GM12878 (cell line): ENCODE measurements around the gene SLC1A2. TPM values are rescaled to one million over a fixed set of nuclear protein-coding genes. Genes with fewer than 3 reads are reported as not detected.

Source experiments
- ATAC-seq: fragments of 200-7000 bp; cut with Tn5 transposase; 3 replicates; pipeline ENCODE4 v1.9.1; 2020; ENCODE audit warnings: mild to moderate bottlenecking, moderate library complexity
- BruUV-seq: library from RNA; stranded (reverse); fragments of 400-500 nt; replicated peaks from 2 replicates; lab custom pipeline; 2021; lab: Mats Ljungman, UMichigan
- CTCF ChIA-PET: fragments of 300-600 bp; sonication (Branson Sonifier 250); formaldehyde crosslinking; extraction: SDS; loops from one replicate; lab custom pipeline; 2021; ENCODE audit warnings: inconsistent platforms; lab: Yijun Ruan, JAX
- POLR2A ChIA-PET: fragments of 350-600 bp; formaldehyde crosslinking; extraction: SDS; loops from one replicate; lab custom pipeline; 2021; ENCODE audit warnings: inconsistent platforms; lab: Charles Lee
- RAD21 ChIA-PET: fragments of 300-600 bp; sonication (Branson Sonifier 250); formaldehyde crosslinking; loops from one replicate; lab custom pipeline; 2023; ENCODE audit warnings: antibody characterized with exemption; ENCODE audit not compliant: unreplicated experiment; lab: Charles Lee
- SMC1A ChIA-PET: fragments of 300-600 bp; sonication (Branson Sonifier 250); formaldehyde crosslinking; loops from one replicate; lab custom pipeline; 2023; ENCODE audit not compliant: unreplicated experiment, uncharacterized antibody; lab: Charles Lee
- DNase-seq: peaks from one replicate; pipeline ENCODE4 v3.0.0-alpha.2; 2011; ENCODE audit warnings: low read depth, low spot score
- FAIRE-seq: peaks from 3 replicates; lab custom pipeline; 2011; peaks lifted over from hg19 to GRCh38; lab: Jason Lieb, UNC
- H2AFZ ChIP-seq: 2 replicates; pipeline ENCODE4 v1.6.0; 2011; ENCODE audit warnings: low read depth, low read length, control low read depth; ENCODE audit not compliant: control insufficient read depth
- H3K27ac ChIP-seq: 2 replicates; pipeline ENCODE4 v1.5.1; 2011; ENCODE audit warnings: control low read depth; ENCODE audit not compliant: control insufficient read depth, insufficient read depth
- H3K27me3 ChIP-seq, 2 experiments: replicated peaks in 1 of 2; 2 replicates each; pipeline versions ENCODE4 v1.6.0 to v1.6.1; 2011; ENCODE audit warnings: low read length in 1 of 2; ENCODE audit not compliant: control insufficient read depth in 2 of 2, insufficient read depth in 2 of 2
- H3K36me3 ChIP-seq, 2 experiments: 2 replicates each; pipeline ENCODE4 v1.5.1; 2011; ENCODE audit warnings: low read length in 1 of 2; ENCODE audit not compliant: control insufficient read depth in 2 of 2, insufficient read depth in 2 of 2
- H3K4me1 ChIP-seq: 2 replicates; pipeline ENCODE4 v1.6.1; 2011; ENCODE audit warnings: mild to moderate bottlenecking, low read length, moderate library complexity, mixed read lengths; ENCODE audit not compliant: control insufficient read depth, insufficient read depth
- H3K4me2 ChIP-seq: 2 replicates; pipeline ENCODE4 v1.6.0; 2011; ENCODE audit warnings: control low read depth; ENCODE audit not compliant: control insufficient read depth, insufficient read depth
- H3K4me3 ChIP-seq: fragments of 200-600 bp; sonication (generic); 2 replicates; pipeline ENCODE4 v1.5.1; 2016
- H3K79me2 ChIP-seq: 2 replicates; pipeline ENCODE4 v1.6.0; 2011; ENCODE audit warnings: low read length; ENCODE audit not compliant: control insufficient read depth, insufficient read depth
- H3K9ac ChIP-seq: 2 replicates; pipeline ENCODE4 v1.8.0; 2011; ENCODE audit warnings: low read length, control low read depth, mixed read lengths; ENCODE audit not compliant: control insufficient read depth, insufficient read depth
- H3K9me3 ChIP-seq: replicated peaks from 3 replicates; pipeline ENCODE4 v1.5.1; 2011; ENCODE audit warnings: mild to moderate bottlenecking, low read length; ENCODE audit not compliant: control insufficient read depth, insufficient read depth
- H4K20me1 ChIP-seq: 2 replicates; pipeline ENCODE4 v1.6.0; 2011; ENCODE audit not compliant: control insufficient read depth, insufficient read depth
- BMI1 ChIP-seq: fragments of 450-650 bp; IDR thresholded peaks from 2 replicates; pipeline ENCODE4 v1.6.1; 2016; ENCODE audit warnings: mild to moderate bottlenecking, moderate library complexity, borderline replicate concordance
- EP300 ChIP-seq, 2 experiments: fragments of 150-350 bp in 1 of 2; IDR thresholded peaks; 2 replicates each; pipeline ENCODE4 v1.6.1; 2011 to 2012; ENCODE audit warnings: low read depth in 2 of 2, low read length in 2 of 2, borderline replicate concordance in 1 of 2, improper control_type of control experiment in 1 of 2, inconsistent platforms in 1 of 2; ENCODE audit not compliant: control insufficient read depth in 1 of 2
- FOS ChIP-seq: IDR thresholded peaks from 3 replicates; pipeline ENCODE4 v1.6.1; 2011; ENCODE audit warnings: borderline replicate concordance; ENCODE audit not compliant: insufficient read length; ENCODE audit errors: extremely low read depth
- HDAC6 ChIP-seq: fragments of 200-600 bp; sonication (generic); IDR thresholded peaks from one replicate; pipeline ENCODE4 v1.8.0; 2017; ENCODE audit warnings: antibody characterized with exemption; ENCODE audit not compliant: unreplicated experiment
- IKZF2 ChIP-seq, 2 experiments: fragments of 450-650 bp; IDR thresholded peaks; 2 replicates each; pipeline ENCODE4 v1.6.1; 2017; ENCODE audit warnings: mild to moderate bottlenecking in 2 of 2, moderate library complexity in 2 of 2
- NFIC ChIP-seq: IDR thresholded peaks from 2 replicates; pipeline ENCODE4 v1.6.1; 2012; ENCODE audit warnings: low read depth, mild to moderate bottlenecking, inconsistent platforms, low read length, moderate library complexity
- RBBP5 ChIP-seq: fragments of 200-600 bp; sonication (generic); conservative IDR thresholded peaks from 2 replicates; pipeline ENCODE4 v1.6.1; 2016
- SPI1 ChIP-seq: IDR thresholded peaks from 2 replicates; pipeline ENCODE4 v1.6.1; 2011; ENCODE audit warnings: low read depth, mild to moderate bottlenecking, low read length, moderate library complexity, borderline replicate concordance; ENCODE audit not compliant: insufficient read depth
- SRF ChIP-seq, 2 experiments: IDR thresholded peaks; 2 replicates each; pipeline ENCODE4 v1.6.1; 2011; ENCODE audit warnings: low read depth in 2 of 2, low read length in 2 of 2, mild to moderate bottlenecking in 1 of 2, moderate library complexity in 1 of 2
- TAF1 ChIP-seq: IDR thresholded peaks from 2 replicates; pipeline ENCODE4 v1.6.1; 2011; ENCODE audit warnings: mild to moderate bottlenecking, low read depth, low read length, borderline replicate concordance
- ZNF687 ChIP-seq: fragments of 450-650 bp; IDR thresholded peaks from 2 replicates; pipeline ENCODE4 v1.6.1; 2017; ENCODE audit warnings: mild to moderate bottlenecking, moderate library complexity
- WGBS: methylation state at CpG from one replicate; pipeline ENCODE4 v1.1.6; 2016; ENCODE audit warnings: low lambda C conversion rate; ENCODE audit not compliant: insufficient replicate concordance, insufficient coverage; ENCODE audit errors: missing lambda C conversion rate; 5-methylcytosine and 5-hydroxymethylcytosine counted together
- in situ Hi-C: fragments of 300-500 bp; cut with MboI; formaldehyde crosslinking; loops from 9 replicates; pipeline ENCODE4 v1.14.3; 2018; ENCODE audit warnings: mixed read lengths
- intact Hi-C: fragments of 100-400 bp; cut with micrococcal nuclease; formaldehyde crosslinking; loops from one replicate; pipeline ENCODE4 v1.14.2; 2022; ENCODE audit not compliant: unreplicated experiment
- polyA plus RNA-seq, 11 experiments: library from polyadenylated mRNA; depleted of rRNA in 4 of 11; unstranded in 6 of 11; stranded (reverse) in 5 of 11; fragments of >200 nt; fragmentation: Nextera tagmentation in 4 of 11; fragmentation: Illumina TruSeq in 1 of 11; extraction: Ambion mirVana in 4 of 11; extraction: Trizol in 1 of 11; gene quantifications; 1 replicate in 1 of 11; 2 replicates in 10 of 11; pipeline versions ENCODE4 v1.2.1 to v1.2.3, GENCODE V29; 2011 to 2016; ENCODE audit warnings: inconsistent platforms in 2 of 11, missing spikeins in 2 of 11, low read depth in 1 of 11
- total RNA-seq, 4 experiments: library from RNA; depleted of rRNA in 3 of 4; stranded (reverse); fragments of >200 nt in 3 of 4; fragmentation: Illumina TruSeq in 1 of 4; extraction: Trizol in 1 of 4; gene quantifications; 2 replicates each; pipeline versions ENCODE4 v1.2.1 to v1.2.3, GENCODE V29; 2013 to 2021
- TF ChIP-seq, protein P1 (sequence below): fragments of 450-650 bp; IDR thresholded peaks from 2 replicates; pipeline ENCODE4 v1.6.1; 2016; ENCODE audit warnings: mild to moderate bottlenecking, moderate library complexity, borderline replicate concordance

The SLC1A2 gene
- total and polyA plus RNA-seq, 10 of the 15 experiments (the other 5 are each of a cell fraction or from before 2014, with no cell fraction given), result 0.01 to 0.84 (median 0.22) TPM; not detected in 1

GRCh38 chr11:35292279-35292678, 127.1 kb downstream of the SLC1A2 start:
- no peaks in the 10 kb centered on the region for H3K79me2 ChIP-seq
- intact Hi-C loops, result no loop called here
- peaks cover 9% of the 10 kb centered on the region for H3K4me1 ChIP-seq
- FAIRE-seq, result no peak
- peak; percentile 53 for ATAC-seq
- ChIA-PET RAD21 (interaction anchor here (1.1 to 1.2 kb wide), 2 partner anchors 17 to 127 kb away, joined by 3 read pairs; no protein-coding TSS in a partner anchor), CTCF (interaction anchor here (0.6 to 6.9 kb wide), 4 partner anchors 10 to 366 kb away, joined by 3 to 46 read pairs (median 4); no protein-coding TSS in a partner anchor), POLR2A (no interaction called here), SMC1A (interaction anchor here (0.6 to 5.2 kb wide), 7 partner anchors 10 to 130 kb away, joined by 3 to 50 read pairs (median 4); no protein-coding TSS in a partner anchor)
- no peaks in the 10 kb centered on the region for H3K9me3 ChIP-seq
- no TSS peak for BruUV-seq
- no peak overlapping the region for H3K4me3 ChIP-seq
- no peaks in the 10 kb centered on the region for H3K36me3 ChIP-seq
- H4K20me1 ChIP-seq, result no peaks in the 10 kb centered on the region
- no peak for DNase-seq
- no peak overlapping the region; the same call in 1 of the 2 replicates for H3K27ac ChIP-seq
- peak overlapping the region; percentile 65 for H3K4me2 ChIP-seq
- no peak overlapping the region for H2AFZ ChIP-seq
- H3K9ac ChIP-seq, result no peak overlapping the region
- WGBS, result 94% methylated on average over 5 of the region's 5 CpGs
- H3K27me3 ChIP-seq, result no peaks in the 10 kb centered on the region
- in situ Hi-C loops, result no loop called here
- TF ChIP-seq EP300 (IDR thresholded peaks at IDR 0.05; ENCODE audit: borderline replicate concordance in 1 of 2, control insufficient read depth in 1 of 2, low read depth in 2 of 2, low read length in 2 of 2) (no peak), IKZF2 (IDR thresholded peaks at IDR 0.05) (no peak), BMI1 (peak; percentile 90), SRF (IDR thresholded peaks at IDR 0.05; ENCODE audit: low read depth in 2 of 2, low read length in 2 of 2) (no peak), FOS (no peak), ZNF687 (no peak), RBBP5 (no peak), NFIC (no peak), HDAC6 (no peak), SPI1 (0 out of 2 replicates have a peak, but pooled peaks have one; percentile 4), TAF1 (no peak)
- TF ChIP-seq, protein P1, sequence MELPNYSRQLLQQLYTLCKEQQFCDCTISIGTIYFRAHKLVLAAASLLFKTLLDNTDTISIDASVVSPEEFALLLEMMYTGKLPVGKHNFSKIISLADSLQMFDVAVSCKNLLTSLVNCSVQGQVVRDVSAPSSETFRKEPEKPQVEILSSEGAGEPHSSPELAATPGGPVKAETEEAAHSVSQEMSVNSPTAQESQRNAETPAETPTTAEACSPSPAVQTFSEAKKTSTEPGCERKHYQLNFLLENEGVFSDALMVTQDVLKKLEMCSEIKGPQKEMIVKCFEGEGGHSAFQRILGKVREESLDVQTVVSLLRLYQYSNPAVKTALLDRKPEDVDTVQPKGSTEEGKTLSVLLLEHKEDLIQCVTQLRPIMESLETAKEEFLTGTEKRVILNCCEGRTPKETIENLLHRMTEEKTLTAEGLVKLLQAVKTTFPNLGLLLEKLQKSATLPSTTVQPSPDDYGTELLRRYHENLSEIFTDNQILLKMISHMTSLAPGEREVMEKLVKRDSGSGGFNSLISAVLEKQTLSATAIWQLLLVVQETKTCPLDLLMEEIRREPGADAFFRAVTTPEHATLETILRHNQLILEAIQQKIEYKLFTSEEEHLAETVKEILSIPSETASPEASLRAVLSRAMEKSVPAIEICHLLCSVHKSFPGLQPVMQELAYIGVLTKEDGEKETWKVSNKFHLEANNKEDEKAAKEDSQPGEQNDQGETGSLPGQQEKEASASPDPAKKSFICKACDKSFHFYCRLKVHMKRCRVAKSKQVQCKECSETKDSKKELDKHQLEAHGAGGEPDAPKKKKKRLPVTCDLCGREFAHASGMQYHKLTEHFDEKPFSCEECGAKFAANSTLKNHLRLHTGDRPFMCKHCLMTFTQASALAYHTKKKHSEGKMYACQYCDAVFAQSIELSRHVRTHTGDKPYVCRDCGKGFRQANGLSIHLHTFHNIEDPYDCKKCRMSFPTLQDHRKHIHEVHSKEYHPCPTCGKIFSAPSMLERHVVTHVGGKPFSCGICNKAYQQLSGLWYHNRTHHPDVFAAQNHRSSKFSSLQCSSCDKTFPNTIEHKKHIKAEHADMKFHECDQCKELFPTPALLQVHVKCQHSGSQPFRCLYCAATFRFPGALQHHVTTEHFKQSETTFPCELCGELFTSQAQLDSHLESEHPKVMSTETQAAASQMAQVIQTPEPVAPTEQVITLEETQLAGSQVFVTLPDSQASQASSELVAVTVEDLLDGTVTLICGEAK, result no peak
